Astrocyte of the cerebellum (primary cell): ENCODE measurements around the gene DISC1.
"Not testable (repeated sequence)": the region's sequence is repeated elsewhere in the genome, so short reads cannot be mapped to it uniquely, and the experiment has no call there.

Experiments used
- DNase-seq: peaks from one replicate; pipeline ENCODE4 v3.0.0-alpha.2; 2011; ENCODE audit warnings: low read depth
- H3K4me3 ChIP-seq: 2 replicates; pipeline ENCODE4 v1.5.1; 2011; ENCODE audit warnings: mild to moderate bottlenecking, low read depth, low read length, moderate library complexity
- CTCF ChIP-seq: IDR thresholded peaks from 2 replicates; pipeline ENCODE4 v1.5.1; 2012; ENCODE audit warnings: low read length, low read depth, moderate library complexity, mild to moderate bottlenecking; ENCODE audit errors: missing control alignments
- in situ Hi-C: cut with HindIII; loops from 2 replicates; pipeline ENCODE4 v1.10.0; 2017; ENCODE audit warnings: low sequenced_read_pairs

DISC1 gene

GRCh38 chr1:231962636-231963035 is 336.0 kb downstream of the DISC1 start:
- no peak overlapping the region for H3K4me3 ChIP-seq
- in situ Hi-C loops = no loop called here
- TF ChIP-seq CTCF = no peak
- no peak for DNase-seq

- in situ Hi-C loops = no loop called here
- DNase-seq = no peak
- no peak overlapping the region for H3K4me3 ChIP-seq
- TF ChIP-seq CTCF = no peak
Measured at GRCh38 chr1:231964241-231964640, 337.7 kb downstream of the DISC1 start.

GRCh38 chr1:231964961-231965360 is 338.4 kb downstream of the DISC1 start:
- in situ Hi-C loops = no loop called here
- TF ChIP-seq CTCF = no peak
- no peak for DNase-seq
- no peak overlapping the region for H3K4me3 ChIP-seq

- no peak for TF ChIP-seq CTCF
- no peak overlapping the region for H3K4me3 ChIP-seq
- DNase-seq = no peak
- in situ Hi-C loops = no loop called here
Measured at GRCh38 chr1:231965615-231966014, 339.0 kb downstream of the DISC1 start.

GRCh38 chr1:231966983-231967382 is 340.4 kb downstream of the DISC1 start:
- no peak for DNase-seq
- no peak for TF ChIP-seq CTCF
- H3K4me3 ChIP-seq = no peak overlapping the region
- in situ Hi-C loops = no loop called here

GRCh38 chr1:231969076-231969475 is 342.5 kb downstream of the DISC1 start:
- TF ChIP-seq CTCF = no peak
- in situ Hi-C loops = no loop called here
- no peak for DNase-seq
- H3K4me3 ChIP-seq = no peak overlapping the region

- DNase-seq, in situ Hi-C loops, H3K4me3 ChIP-seq: not testable (repeated sequence)
Measured at GRCh38 chr1:231969761-231970160, 343.2 kb downstream of the DISC1 start.
